Measurements from ENCODE around the gene PPIB. TPM values are rescaled to one million over a fixed set of nuclear protein-coding genes. Genes with fewer than 3 reads are reported as not detected.

PPIB gene
- total RNA-seq, 1 donor from 2014 or later, result 713 TPM

- Mint-ChIP-seq H3K4me3 (ENCODE audit: unreplicated experiment) (no peak overlapping the region), H3K27me3 (ENCODE audit: low read depth) (no peaks in the 10 kb centered on the region), H3K9me3 (ENCODE audit: low read depth) (no peaks in the 10 kb centered on the region), H3K27ac (ENCODE audit: unreplicated experiment) (no peak overlapping the region), H3K4me1 (ENCODE audit: low read depth) (peaks cover 28% of the 10 kb centered on the region), H3K36me3 (ENCODE audit: low read depth) (peaks cover 40% of the 10 kb centered on the region)
- no peak for DNase-seq (ENCODE audit: low spot score)
- no peak for TF ChIP-seq CTCF (IDR thresholded peaks at IDR 0.05)
Observed at GRCh38 chr15:64155802-64156651, 6.8 kb downstream of the PPIB start.

- DNase-seq (ENCODE audit: low spot score), result no peak
- peak overlapping the region; percentile 26 for H3K4me3 Mint-ChIP-seq (ENCODE audit: unreplicated experiment)
- H3K36me3 Mint-ChIP-seq (ENCODE audit: low read depth), result peaks cover 28% of the 10 kb centered on the region
- peaks cover 17% of the 10 kb centered on the region for H3K4me1 Mint-ChIP-seq (ENCODE audit: low read depth)
- TF ChIP-seq CTCF (IDR thresholded peaks at IDR 0.05), result peak; percentile 94
- no peaks in the 10 kb centered on the region for H3K9me3 Mint-ChIP-seq (ENCODE audit: low read depth)
- peak overlapping the region; percentile 69 for H3K27ac Mint-ChIP-seq (ENCODE audit: unreplicated experiment)
- H3K27me3 Mint-ChIP-seq (ENCODE audit: low read depth), result no peaks in the 10 kb centered on the region
Observed at GRCh38 chr15:64153480-64154367, 9.1 kb downstream of the PPIB start.

GRCh38 chr15:64152507-64153387 lies 10.1 kb downstream of the PPIB start:
- Mint-ChIP-seq H3K4me3 (ENCODE audit: unreplicated experiment) (peak overlapping the region; percentile 16), H3K27me3 (ENCODE audit: low read depth) (no peaks in the 10 kb centered on the region), H3K4me1 (ENCODE audit: low read depth) (peaks cover 13% of the 10 kb centered on the region), H3K36me3 (ENCODE audit: low read depth) (peaks cover 18% of the 10 kb centered on the region), H3K9me3 (ENCODE audit: low read depth) (no peaks in the 10 kb centered on the region), H3K27ac (ENCODE audit: unreplicated experiment) (no peak overlapping the region)
- DNase-seq (ENCODE audit: low spot score), result no peak
- no peak for TF ChIP-seq CTCF (IDR thresholded peaks at IDR 0.05)

GRCh38 chr15:64151727-64152506 lies 10.9 kb downstream of the PPIB start, which contains the start of gene SNX22:
SNX22 (plus strand) TSS chr15:64151731; CDS start chr15:64151776, 45 bp downstream.
- DNase-seq (ENCODE audit: low spot score), result no peak
- no peak for TF ChIP-seq CTCF (IDR thresholded peaks at IDR 0.05)
- H3K27me3 Mint-ChIP-seq (ENCODE audit: low read depth), result no peaks in the 10 kb centered on the region
- peaks cover 11% of the 10 kb centered on the region for H3K36me3 Mint-ChIP-seq (ENCODE audit: low read depth)
- peak within 1 kb of the TSS; percentile 61 for H3K4me3 Mint-ChIP-seq (ENCODE audit: unreplicated experiment)
- no peak within 1 kb of the TSS for H3K27ac Mint-ChIP-seq (ENCODE audit: unreplicated experiment)
- no peaks in the 10 kb centered on the region for H3K9me3 Mint-ChIP-seq (ENCODE audit: low read depth)
- H3K4me1 Mint-ChIP-seq (ENCODE audit: low read depth), result peaks cover 13% of the 10 kb centered on the region

All from chondrocyte (in vitro differentiated cells).